SH-SY5Y (cell line): ENCODE data around the gene RHOBTB3.

Experiments
- GATA2 ChIP-seq: IDR thresholded peaks from 2 replicates; pipeline ENCODE4 v1.6.1; 2011; ENCODE audit warnings: mild to moderate bottlenecking, low read depth, low read length
- GATA3 ChIP-seq: IDR thresholded peaks from 2 replicates; pipeline ENCODE4 v1.6.1; 2011; ENCODE audit warnings: low read depth, mild to moderate bottlenecking, low read length, moderate library complexity

DNA sequence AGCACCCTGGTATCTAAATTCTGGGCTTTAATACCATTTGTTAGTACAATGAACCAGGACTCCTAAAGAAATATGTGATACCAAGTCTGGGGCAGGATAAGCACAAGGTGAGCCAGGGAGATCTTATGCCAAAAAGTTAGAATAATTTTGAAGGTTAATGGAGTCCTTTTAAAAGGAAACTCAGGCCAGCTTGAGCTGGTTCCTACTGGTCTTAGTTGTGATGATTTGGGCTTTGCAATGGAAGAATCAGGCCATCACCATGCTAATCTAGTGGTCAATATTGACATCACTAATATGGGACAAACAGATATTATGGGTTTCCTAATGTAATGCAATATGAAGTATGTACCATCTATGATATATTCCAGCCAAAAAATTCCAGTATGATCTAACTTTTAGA, 40.8 kb upstream of the RHOBTB3 start:
- TF ChIP-seq GATA3 (no peak), GATA2 (no peak)
